Measurements from ENCODE around the gene ATAD3B.

- TF ChIP-seq CTCF (IDR thresholded peaks at IDR 0.05; ENCODE audit: insufficient read depth, low read length, poor library complexity, severe bottlenecking) = no peak
- TF ChIP-seq EZH2phosphoT487 (conservative IDR thresholded peaks at IDR 0.05; ENCODE audit: low read length) = no peak
These were observed 48.9 kb upstream of the ATAD3B start for GRCh38 chr1:1422465-1423244.
